PC-3 (cell line): ENCODE measurements around the gene TIMP3. TPM values are rescaled to one million over a fixed set of nuclear protein-coding genes. Genes with fewer than 3 reads are reported as not detected.

Experiments
- ATAC-seq: fragments of 200-7000 bp; cut with Tn5 transposase; 2 replicates; pipeline ENCODE4 v1.9.1; 2020; ENCODE audit warnings: mild to moderate bottlenecking, moderate library complexity
- BruUV-seq: library from RNA; stranded (reverse); fragments of 400-500 nt; replicated peaks from 2 replicates; lab custom pipeline; 2021; lab: Mats Ljungman, UMichigan
- CTCF ChIA-PET: fragments of 300-600 bp; sonication (Branson Sonifier 250); formaldehyde crosslinking; loops from one replicate; lab custom pipeline; 2022; ENCODE audit warnings: antibody characterized with exemption; lab: Charles Lee
- POLR2A ChIA-PET: fragments of 300-600 bp; sonication (Branson Sonifier 250); formaldehyde crosslinking; loops from one replicate; lab custom pipeline; 2022; ENCODE audit warnings: antibody characterized with exemption; ENCODE audit not compliant: unreplicated experiment; lab: Charles Lee
- DNase-seq: peaks from one replicate; pipeline ENCODE4 v3.0.0-alpha.2; 2015
- H2AFZ ChIP-seq: fragments of 300-600 bp; sonication (generic); 2 replicates; pipeline ENCODE4 v1.6.0; 2016; ENCODE audit warnings: antibody characterized with exemption, low read length
- H3F3A ChIP-seq: fragments of 300-600 bp; sonication (generic); one replicate; pipeline ENCODE4 v1.6.0; 2017; ENCODE audit warnings: antibody characterized with exemption, low read length, control low read depth, mild to moderate bottlenecking; ENCODE audit not compliant: unreplicated experiment
- H3K27ac ChIP-seq: fragments of 300-600 bp; sonication (generic); 2 replicates; pipeline ENCODE4 v1.5.1; 2016; ENCODE audit warnings: mild to moderate bottlenecking, low read length
- H3K27me3 ChIP-seq: fragments of 300-600 bp; sonication (generic); 2 replicates; pipeline ENCODE4 v1.6.1; 2016; ENCODE audit warnings: low read length, mixed read lengths
- H3K36me3 ChIP-seq: fragments of 300-600 bp; sonication (generic); 2 replicates; pipeline ENCODE4 v1.6.1; 2016; ENCODE audit warnings: low read depth, mixed run types, low read length, mixed read lengths
- H3K4me1 ChIP-seq: fragments of 300-600 bp; sonication (generic); 2 replicates; pipeline ENCODE4 v1.5.1; 2016; ENCODE audit warnings: low read length; ENCODE audit not compliant: insufficient read depth
- H3K4me2 ChIP-seq: fragments of 300-600 bp; sonication (generic); 2 replicates; pipeline ENCODE4 v1.6.0; 2016; ENCODE audit warnings: low read length
- H3K4me3 ChIP-seq: fragments of 300-600 bp; sonication (generic); 2 replicates; pipeline ENCODE4 v1.5.1; 2016; ENCODE audit warnings: mild to moderate bottlenecking, low read length, mixed read lengths
- H3K79me2 ChIP-seq: fragments of 300-600 bp; sonication (generic); 2 replicates; pipeline ENCODE4 v1.6.1; 2017; ENCODE audit warnings: low read length, mixed read lengths
- H3K9ac ChIP-seq: fragments of 300-600 bp; sonication (generic); 2 replicates; pipeline ENCODE4 v1.6.0; 2016; ENCODE audit warnings: mild to moderate bottlenecking, low read length
- H3K9me2 ChIP-seq: fragments of 300-600 bp; sonication (generic); replicated peaks from 2 replicates; pipeline ENCODE4 v1.6.1; 2016; ENCODE audit warnings: mixed run types, low read length, mixed read lengths
- H3K9me3 ChIP-seq: fragments of 300-600 bp; sonication (generic); 2 replicates; pipeline ENCODE4 v1.6.1; 2016; ENCODE audit warnings: low read length, mixed read lengths
- H4K20me1 ChIP-seq: fragments of 300-600 bp; sonication (generic); 2 replicates; pipeline ENCODE4 v1.6.1; 2016; ENCODE audit warnings: low read length, mixed read lengths
- EZH2 ChIP-seq: fragments of 300-600 bp; sonication (generic); IDR thresholded peaks from one replicate; pipeline ENCODE4 v1.6.1; 2017; ENCODE audit warnings: antibody characterized with exemption, mild to moderate bottlenecking, low read length; ENCODE audit not compliant: unreplicated experiment
- EZH2phosphoT487 ChIP-seq: fragments of 300-600 bp; sonication (generic); IDR thresholded peaks from 2 replicates; pipeline ENCODE4 v1.6.1; 2018; ENCODE audit warnings: mild to moderate bottlenecking, antibody characterized with exemption, low read length, borderline replicate concordance
- intact Hi-C: fragments of 100-400 bp; cut with micrococcal nuclease; formaldehyde crosslinking; loops from 2 replicates; pipeline ENCODE4 v1.9.0; 2023
- total RNA-seq: library from RNA; depleted of rRNA; stranded (reverse); fragments of >200 nt; gene quantifications from 2 replicates; pipeline ENCODE4 v1.2.3, GENCODE V29; 2014
- TF ChIP-seq, protein P1 (sequence below): fragments of 300-600 bp; sonication (generic); conservative IDR thresholded peaks from 2 replicates; pipeline ENCODE4 v1.5.1; 2017; ENCODE audit warnings: antibody characterized with exemption, low read depth, mild to moderate bottlenecking, low read length

The TIMP3 gene
- total RNA-seq, 1 experiment from 2014 or later, result not detected

DNA sequence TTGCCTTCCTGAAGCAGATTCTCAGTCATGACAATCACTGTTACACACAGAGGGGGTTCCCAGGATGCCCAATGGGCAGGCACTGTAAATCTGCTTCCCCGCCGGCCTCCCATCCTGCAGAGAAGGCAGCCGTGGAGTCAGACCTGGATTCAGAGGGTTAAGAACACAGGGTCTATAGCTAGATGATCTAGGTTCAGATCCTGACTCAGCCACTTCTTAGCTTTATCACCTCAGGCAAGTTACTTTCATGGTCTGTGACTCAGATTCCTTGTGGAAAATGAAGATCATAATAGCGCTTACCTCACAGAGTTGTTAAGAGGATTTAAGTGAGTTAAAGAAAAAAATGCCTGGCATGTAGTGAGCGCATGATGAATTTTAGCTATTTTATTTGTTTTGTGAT, 95.9 kb downstream of the TIMP3 start:
- Histone ChIP-seq H3K27me3 (no peaks in the 10 kb centered on the region), H3K79me2 (no peaks in the 10 kb centered on the region), H4K20me1 (no peaks in the 10 kb centered on the region), H3K4me2 (no peak overlapping the region), H3K9me3 (no peaks in the 10 kb centered on the region), H3K9me2 (no peaks in the 10 kb centered on the region), H3K4me3 (no peak overlapping the region), H2AFZ (no peak overlapping the region), H3K4me1 (no peaks in the 10 kb centered on the region), H3K27ac (no peak overlapping the region), H3K36me3 (no peaks in the 10 kb centered on the region), H3K9ac (no peak overlapping the region), H3F3A (no peaks in the 10 kb centered on the region)
- CTCF ChIA-PET, result no interaction called here
- no peak for TF ChIP-seq EZH2phosphoT487
- TF ChIP-seq, protein P1, sequence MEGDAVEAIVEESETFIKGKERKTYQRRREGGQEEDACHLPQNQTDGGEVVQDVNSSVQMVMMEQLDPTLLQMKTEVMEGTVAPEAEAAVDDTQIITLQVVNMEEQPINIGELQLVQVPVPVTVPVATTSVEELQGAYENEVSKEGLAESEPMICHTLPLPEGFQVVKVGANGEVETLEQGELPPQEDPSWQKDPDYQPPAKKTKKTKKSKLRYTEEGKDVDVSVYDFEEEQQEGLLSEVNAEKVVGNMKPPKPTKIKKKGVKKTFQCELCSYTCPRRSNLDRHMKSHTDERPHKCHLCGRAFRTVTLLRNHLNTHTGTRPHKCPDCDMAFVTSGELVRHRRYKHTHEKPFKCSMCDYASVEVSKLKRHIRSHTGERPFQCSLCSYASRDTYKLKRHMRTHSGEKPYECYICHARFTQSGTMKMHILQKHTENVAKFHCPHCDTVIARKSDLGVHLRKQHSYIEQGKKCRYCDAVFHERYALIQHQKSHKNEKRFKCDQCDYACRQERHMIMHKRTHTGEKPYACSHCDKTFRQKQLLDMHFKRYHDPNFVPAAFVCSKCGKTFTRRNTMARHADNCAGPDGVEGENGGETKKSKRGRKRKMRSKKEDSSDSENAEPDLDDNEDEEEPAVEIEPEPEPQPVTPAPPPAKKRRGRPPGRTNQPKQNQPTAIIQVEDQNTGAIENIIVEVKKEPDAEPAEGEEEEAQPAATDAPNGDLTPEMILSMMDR, result no peak
- no peak for TF ChIP-seq EZH2
- POLR2A ChIA-PET, result no interaction called here
- BruUV-seq, result no TSS peak
- no peak for DNase-seq
- no peak for ATAC-seq
- intact Hi-C loops, result no loop called here

DNA sequence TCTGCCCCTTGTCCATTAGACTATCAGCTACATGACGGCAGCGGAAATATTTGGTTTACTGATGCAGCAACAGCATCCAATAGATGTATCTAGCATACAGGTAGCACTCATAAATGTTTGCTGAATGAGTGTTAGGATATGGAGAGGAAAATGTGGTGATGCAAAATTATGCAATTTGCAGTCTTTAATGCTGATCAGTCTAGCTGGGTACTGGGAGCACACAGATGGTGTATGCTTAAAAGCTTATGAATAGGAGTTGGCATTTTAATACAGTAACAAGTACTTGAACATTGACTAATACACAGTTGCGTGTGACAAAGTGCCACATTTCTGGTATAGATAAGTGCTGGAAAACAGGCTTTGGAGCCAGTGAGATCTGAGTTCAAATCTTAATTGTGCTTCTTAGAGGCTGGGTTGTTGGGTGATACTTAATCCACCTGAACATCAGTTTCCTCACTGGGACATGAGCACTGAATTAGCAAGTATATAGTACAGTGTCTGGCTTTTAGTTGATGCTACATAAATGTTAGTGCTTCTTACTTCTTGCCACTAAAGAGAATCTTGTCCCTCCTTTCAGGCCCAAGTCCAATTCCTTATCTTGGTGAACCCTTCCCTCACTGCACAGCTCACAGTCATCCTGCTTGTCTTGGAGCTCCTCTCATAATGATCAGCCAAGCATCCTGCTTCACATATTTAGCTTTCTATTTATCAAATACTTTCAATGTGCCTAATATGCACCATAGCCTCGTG, 99.6 kb downstream of the TIMP3 start:
- BruUV-seq, result no TSS peak

More for the DNA sequence above, 99.6 kb downstream of the TIMP3 start:
- DNase-seq (no peak), ATAC-seq (no peak)
- Histone ChIP-seq H4K20me1 (no peaks in the 10 kb centered on the region), H2AFZ (no peak overlapping the region), H3K27me3 (no peaks in the 10 kb centered on the region), H3K4me1 (no peaks in the 10 kb centered on the region), H3K79me2 (no peaks in the 10 kb centered on the region), H3K36me3 (no peaks in the 10 kb centered on the region), H3K9me3 (no peaks in the 10 kb centered on the region), H3K4me2 (no peak overlapping the region), H3K4me3 (no peak overlapping the region), H3K27ac (no peak overlapping the region), H3K9ac (no peak overlapping the region), H3F3A (no peaks in the 10 kb centered on the region), H3K9me2 (no peaks in the 10 kb centered on the region)
- CTCF ChIA-PET, result no interaction called here
- TF ChIP-seq EZH2, result no peak
- TF ChIP-seq, protein P1, result no peak
- TF ChIP-seq EZH2phosphoT487, result no peak
- intact Hi-C loops, result no loop called here
- POLR2A ChIA-PET, result no interaction called here
